GM19238 (cell line): ENCODE measurements around the gene COMT.

Experiments
- DNase-seq: peaks from one replicate; pipeline ENCODE4 v3.0.0; 2011; ENCODE audit warnings: low spot score; ENCODE audit not compliant: insufficient read length

COMT gene

DNA sequence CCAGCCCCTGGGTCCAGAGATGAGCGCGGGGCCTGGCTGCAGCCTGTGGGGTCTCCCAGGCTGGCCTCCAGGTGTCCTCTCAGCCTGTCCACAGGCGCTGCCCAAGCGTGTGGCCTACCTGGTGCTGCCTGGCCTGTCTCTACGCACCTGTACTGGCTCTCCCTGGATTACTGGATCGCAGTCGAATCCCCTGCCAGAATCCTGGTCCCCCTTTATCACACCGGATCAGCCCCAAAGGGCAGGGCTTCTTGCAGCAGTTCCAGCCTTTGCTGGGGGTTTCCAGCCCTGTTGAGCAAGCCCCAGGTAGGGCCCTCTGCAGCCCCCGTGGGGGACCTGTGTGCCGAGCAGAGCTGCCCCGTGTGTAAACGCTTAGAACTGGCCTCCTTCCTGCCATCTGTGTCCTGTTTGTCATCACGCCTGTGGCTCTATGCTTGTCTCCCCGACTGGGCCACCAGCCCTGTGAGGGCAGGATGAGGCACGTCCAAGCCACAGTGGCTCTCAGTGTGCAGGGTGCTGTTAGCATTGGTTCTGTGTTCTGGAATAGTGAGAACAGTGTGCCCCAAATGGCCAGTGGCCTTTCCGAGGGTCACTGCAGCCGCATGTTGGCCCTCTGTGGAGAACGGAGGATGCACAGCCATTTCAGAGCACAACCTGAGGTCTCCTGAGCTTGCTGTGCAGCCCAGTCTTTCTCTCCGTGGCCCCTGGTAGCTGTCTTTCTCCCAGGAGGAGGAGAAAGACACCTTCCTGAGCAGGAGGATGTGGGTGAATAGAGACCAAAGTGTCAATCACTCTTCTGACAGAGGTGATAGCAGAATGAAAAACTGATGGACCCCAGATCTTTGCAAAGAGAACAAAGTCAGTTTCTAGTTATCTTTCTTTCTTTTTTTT, 13.9 kb downstream of the COMT start:
- DNase-seq, result no peak

DNA sequence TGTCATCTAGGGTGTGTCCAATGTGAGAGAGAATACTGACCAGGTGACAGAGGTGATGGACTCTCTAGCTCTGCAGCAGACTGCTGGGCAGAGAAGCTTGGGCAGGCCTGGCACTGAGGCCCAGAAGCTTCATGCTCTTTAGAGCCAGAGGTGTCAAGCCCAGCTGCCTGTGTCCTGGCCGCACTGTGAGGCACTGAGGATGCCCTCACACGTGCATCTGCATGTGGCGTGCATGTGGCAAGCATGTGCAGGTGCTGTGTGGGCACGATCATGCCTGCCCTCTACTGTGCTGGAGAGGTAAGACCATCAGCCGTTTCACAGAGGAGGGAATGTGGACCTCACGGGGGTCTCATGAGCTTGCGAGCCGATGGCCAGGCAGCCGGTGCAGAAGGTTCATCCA, 15.9 kb downstream of the COMT start:
- no peak for DNase-seq

DNA sequence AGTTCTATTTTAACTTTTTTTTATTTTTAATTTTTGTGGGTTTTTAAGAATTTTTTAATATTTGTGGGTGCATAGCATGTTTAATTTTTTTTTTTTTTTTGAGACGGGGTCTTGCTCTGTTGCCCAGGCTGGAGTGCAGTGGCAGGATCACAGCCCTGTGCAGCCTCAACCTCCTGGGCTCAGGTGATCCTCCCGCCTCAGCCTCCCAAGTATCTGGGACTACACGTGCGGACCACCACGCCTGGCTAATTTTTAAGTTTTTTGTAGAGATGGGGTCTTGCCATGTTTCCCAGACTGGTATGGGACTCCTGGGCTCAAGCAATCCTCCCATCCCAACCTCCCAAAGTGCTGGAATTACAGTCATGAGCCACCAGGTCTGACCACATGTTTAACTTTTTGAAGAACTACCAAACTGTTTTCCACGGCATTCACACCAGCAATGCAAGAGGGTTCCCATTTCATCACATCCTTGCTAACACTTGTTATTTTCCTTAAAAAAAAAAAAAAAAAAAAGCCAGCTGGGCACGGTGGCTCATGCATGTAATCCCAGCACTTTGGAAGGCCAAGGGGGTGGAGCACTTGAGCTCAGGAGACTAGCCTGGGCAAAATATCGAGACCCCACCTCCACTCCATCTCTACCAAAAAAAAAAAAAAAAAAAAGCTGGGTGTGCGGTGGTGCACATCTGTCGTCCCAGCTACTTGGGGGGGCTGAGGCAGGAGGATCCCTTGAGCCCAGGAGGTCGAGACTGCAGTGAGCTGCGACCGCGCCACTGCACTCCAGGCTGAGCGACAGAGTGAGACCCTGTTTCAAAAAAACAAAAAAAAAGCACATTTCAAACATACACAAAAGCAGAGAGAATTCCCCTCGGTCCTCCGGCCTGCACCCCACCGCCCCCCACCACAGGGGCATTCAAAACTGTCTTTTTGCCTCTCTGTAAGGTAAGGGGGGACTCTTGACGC, 16.8 kb downstream of the COMT start:
- DNase-seq, result no peak

DNA sequence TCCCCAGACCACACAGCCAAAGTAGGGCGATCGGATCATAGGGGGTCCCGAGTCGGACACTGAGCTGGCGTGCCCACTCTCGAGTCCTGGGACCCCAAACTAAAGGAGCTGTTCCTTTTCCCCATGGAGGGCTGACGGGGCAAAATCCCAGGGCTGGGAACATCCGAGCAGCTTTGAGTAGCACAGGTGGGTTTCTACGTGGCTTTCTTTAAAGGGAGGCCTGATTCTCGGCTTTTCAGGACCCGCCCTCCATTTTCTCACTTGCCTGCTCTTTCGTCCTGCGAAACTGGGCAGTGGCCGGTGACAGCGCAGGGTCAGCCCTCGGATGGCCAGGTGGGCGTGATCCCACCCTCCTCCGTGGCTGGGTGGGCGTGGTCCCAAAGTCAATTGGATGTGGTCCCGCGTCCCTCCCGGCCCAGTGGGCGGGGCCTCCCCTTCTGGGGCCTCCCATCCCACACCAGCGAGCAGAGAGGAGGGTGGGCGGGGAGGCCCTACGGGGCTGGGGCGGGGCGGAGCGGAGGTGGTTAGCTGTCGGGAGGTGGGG, 17.5 kb downstream of the COMT start:
- DNase-seq, result no peak

DNA sequence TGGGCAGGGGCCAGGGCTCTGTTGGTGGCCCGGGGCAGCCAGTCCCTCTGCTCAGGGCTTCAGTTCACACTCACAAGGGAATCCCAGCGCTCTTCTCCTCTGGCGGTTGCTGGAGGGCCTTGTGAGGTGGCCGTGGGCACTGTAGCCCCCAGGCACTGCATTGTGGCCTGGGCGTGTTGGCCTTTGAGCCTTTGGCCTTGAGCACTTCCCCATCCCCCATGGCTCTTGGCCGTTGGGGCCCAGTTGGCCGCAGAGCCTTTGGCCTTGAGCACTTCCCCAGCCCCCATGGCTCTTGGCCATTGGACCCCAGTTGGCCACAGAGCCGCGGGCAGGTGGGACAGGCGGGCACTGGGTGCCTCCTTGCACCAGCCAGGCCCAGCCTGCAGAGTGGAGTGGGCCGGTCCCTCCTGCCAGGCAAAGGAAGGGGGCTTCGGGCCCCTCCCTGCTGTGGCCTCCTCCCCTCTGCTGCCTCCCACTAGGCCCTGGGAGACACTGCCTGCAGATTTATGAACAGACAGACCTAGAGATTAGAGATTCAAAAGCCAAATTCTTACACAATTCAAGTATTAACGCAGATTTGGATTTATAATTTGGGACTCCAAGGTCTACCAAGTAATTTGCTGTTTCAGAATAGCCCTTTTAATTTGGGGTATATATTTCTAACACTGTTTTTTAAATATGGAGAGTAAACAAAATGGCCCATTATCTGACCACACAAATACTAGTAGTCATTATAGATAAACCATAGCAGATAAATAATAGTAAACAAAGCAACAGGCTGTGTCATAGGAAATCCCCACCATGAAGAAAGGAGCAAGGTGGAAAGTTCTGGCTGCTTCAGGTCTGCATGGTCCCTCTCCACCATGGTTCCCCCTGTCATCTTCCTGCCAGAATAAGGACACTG, 18.3 kb downstream of the COMT start:
- DNase-seq, result no peak

DNA sequence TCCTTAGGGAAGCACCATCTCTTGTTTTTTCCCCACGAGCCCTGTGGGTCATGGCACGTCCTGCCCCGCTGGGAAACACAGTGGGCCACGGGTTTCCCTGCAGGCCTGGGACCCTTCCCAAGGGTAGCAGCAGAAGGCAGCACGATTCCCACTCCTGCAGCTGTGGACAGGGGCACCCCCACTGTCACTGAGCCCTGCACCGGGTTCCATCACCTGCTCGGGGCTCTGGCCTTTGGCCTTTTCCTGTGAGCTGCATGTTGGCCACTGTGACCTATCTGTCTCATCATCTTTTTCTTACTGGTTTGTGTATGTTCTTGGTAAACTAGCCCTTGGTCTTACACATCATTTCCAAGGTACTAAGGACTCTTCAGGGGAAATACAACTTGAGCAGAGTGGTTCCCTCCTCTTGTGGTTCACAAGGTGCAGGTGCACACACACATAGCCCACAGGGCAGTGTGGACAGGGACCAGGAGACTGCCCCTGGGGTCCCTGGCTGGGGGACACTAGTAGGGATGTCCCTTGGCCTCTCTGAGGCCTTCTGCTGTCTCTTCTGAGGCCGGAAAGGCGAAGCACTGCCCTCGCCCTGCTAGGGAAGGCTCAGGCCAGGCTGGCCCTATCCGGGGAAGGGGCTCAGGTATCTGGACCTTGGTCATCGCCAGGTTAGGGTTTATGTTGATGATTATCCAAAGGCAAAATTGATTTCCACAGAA, 19.1 kb downstream of the COMT start:
- no peak for DNase-seq

DNA sequence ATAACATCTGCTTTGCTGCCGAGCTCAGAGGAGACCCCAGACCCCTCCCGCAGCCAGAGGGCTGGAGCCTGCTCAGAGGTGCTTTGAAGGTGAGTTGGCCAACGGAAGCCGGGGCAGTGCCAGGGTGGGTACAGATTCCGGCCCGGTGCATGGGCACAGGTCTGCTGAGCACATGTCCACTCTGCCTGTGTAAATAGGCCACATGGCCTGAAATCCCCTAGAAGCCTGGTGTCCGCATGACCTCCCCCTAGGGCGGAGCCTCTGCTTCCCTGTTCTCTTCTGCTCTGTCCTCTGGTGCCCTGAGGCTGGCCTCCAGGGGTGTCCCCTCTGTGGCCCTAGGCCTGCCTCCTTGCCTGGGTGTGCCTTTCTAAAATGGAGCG, 19.6 kb downstream of the COMT start:
- DNase-seq, result no peak

DNA sequence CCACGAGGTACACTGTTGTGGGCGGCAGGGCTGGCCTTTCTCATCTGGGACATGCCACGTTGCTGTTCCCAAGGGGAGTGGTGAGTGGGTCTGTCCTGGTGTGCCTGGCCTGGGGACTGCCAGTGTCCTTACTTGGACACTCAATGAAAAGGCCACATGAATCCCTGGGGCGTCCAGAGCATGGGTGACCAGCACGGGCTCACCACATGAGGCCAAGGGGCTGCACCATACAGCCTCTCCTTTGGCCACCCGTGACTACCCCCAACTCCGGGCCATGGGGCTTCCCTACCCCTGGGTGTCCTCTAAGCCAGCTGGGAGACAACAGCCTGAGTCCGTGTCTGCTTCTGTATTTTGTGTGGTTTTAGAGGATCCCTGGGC, 20.3 kb downstream of the COMT start:
- no peak for DNase-seq

DNA sequence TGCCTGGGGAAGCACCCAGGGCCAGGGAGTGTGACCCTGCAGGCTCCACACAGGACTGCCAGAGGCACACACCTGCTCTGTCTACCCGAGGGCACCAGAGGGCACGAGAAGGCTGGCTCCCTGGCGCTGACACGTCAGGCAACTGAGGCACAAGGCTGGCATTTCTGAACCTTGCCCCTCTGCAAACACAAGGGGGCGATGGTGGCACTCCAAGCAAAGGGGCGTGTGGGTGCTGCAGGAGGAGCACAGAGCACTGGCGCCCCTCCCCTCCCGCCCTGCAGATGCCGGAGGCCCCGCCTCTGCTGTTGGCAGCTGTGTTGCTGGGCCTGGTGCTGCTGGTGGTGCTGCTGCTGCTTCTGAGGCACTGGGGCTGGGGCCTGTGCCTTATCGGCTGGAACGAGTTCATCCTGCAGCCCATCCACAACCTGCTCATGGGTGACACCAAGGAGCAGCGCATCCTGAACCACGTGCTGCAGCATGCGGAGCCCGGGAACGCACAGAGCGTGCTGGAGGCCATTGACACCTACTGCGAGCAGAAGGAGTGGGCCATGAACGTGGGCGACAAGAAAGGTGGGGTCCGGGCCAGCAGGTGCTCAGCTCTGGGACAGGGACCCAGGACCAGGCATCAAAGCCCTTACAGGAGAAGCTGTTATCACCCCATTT, 20.8 kb downstream of the COMT start:
- peak; percentile 68 for DNase-seq

DNA sequence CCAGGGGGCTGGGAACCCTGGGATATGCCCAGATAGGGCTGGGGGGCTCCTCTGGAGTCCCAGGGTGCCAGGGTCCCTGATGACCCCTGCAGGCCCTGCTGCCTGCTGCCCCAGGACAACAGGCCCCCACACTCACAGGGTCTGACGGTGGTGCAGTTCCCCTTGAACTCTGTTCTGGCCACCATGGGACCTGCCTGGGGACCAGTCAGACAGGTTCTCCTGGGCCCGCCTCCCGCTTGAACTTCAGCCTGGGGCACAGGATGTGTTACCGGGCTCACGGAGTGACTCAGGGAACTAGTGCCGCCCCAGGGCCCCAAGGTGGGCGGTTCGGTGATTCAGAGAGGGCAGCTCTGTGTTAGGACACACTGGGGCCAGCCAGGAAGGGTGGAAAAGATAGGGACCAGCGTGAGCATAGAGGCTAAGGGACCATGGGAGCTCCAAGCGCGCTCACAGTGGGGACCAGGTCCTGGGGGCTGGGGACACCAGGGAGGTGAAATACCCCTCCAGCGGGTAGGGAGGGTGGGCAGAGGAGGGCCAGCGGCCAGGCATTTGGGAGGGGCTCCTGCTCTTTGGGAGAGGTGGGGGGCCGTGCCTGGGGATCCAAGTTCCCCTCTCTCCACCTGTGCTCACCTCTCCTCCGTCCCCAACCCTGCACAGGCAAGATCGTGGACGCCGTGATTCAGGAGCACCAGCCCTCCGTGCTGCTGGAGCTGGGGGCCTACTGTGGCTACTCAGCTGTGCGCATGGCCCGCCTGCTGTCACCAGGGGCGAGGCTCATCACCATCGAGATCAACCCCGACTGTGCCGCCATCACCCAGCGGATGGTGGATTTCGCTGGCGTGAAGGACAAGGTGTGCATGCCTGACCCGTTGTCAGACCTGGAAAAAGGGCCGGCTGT, 21.6 kb downstream of the COMT start:
- DNase-seq, result no peak

DNA sequence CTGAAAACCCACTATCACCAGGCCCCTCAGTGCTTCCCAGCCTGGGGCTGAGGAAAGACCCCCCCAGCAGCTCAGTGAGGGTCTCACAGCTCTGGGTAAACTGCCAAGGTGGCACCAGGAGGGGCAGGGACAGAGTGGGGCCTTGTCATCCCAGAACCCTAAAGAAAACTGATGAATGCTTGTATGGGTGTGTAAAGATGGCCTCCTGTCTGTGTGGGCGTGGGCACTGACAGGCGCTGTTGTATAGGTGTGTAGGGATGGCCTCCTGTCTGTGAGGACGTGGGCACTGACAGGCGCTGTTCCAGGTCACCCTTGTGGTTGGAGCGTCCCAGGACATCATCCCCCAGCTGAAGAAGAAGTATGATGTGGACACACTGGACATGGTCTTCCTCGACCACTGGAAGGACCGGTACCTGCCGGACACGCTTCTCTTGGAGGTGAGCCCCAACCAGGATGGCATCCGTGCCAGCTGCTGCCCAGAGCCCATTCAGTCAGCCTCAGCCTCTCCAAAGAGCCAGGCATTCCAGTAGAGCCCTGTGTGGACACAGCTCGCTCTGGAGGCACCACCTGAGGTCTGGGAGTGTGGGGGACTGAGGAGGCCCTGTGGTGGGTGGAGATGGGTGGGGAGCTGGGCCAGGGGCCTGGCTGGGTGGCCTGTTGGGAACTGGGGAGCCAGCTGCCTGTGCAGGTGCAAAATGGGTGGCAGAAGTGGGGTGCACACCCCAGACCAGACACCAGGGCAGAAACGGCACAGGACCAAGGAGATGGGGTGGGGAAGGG, 22.5 kb downstream of the COMT start:
- no peak for DNase-seq

DNA sequence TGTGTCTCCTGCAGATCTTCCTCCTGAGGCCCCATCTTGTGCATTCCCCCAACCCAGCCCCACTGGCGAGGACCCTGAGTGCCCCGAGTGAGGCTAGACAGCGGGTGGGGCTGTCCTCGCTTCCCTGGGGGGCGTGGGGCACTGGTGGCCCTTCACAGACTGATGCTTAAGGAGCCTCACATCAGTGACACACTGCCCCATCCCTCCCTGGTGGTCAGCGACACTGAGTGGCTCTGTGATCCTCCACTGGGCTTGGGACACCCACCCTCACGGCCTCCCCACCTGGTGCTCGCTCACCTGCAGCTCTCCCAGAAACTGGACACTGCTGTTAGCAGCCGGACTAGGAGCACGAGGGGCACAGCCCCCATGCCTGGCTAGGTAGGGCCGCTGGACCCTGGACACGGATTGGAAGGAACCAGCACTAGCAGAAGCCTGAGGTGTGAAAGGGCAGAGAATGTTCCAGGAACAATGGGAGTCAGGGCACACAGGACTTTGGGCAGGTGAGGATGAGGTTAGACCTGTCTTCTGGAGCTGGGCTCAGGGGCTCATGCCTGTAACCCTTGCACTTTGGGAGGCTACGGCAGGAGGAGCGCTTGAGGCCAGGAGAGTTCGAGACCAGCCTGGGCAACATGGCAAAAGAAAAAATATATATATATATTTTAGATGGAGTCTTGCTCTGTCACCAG, 23.3 kb downstream of the COMT start:
- no peak for DNase-seq

DNA sequence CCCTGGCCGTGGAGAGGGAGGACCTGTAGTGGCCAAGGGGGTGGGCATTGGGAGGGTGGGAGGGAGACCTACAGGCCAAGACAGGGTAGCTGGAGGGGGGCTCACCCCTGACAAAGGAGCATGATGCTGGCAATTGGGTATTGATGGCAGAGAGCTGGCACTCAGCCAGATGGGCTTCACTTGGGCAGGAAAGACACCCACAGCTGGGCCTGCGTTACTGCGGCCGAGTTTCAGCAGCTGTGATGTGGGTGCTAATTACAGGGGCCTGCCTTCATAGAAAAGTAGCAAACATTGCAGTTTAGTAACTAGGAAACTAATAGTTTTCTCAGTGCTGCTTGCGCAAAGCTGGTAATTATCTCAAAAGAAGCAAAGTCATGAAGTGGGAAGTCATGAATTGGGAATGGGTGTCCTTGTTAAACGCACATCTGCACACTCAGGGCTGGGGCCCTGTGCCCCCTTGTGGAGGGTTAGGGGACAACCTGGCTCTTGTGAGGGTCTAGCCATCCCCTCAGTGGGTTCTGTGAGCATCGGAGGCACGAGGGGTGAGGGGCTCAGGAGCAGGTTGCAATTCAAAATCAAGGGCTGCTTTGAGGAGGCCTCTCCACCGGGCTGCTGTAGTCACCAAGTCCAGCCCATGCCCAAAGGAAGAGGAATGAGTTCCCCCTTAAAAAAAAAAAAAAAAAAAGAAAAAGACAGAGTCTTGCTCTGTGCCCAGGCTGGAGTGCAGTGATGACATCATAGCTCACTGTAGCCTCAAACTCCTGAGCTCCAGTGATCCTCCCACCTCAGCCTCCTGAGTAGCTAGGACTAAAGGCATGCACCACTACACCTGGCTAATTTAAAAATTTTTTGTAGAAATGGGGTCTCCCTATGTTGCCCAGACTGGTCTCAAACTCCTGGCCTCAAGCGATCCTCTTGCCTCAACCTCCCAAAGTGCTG, 24.5 kb downstream of the COMT start:
- no peak for DNase-seq

DNA sequence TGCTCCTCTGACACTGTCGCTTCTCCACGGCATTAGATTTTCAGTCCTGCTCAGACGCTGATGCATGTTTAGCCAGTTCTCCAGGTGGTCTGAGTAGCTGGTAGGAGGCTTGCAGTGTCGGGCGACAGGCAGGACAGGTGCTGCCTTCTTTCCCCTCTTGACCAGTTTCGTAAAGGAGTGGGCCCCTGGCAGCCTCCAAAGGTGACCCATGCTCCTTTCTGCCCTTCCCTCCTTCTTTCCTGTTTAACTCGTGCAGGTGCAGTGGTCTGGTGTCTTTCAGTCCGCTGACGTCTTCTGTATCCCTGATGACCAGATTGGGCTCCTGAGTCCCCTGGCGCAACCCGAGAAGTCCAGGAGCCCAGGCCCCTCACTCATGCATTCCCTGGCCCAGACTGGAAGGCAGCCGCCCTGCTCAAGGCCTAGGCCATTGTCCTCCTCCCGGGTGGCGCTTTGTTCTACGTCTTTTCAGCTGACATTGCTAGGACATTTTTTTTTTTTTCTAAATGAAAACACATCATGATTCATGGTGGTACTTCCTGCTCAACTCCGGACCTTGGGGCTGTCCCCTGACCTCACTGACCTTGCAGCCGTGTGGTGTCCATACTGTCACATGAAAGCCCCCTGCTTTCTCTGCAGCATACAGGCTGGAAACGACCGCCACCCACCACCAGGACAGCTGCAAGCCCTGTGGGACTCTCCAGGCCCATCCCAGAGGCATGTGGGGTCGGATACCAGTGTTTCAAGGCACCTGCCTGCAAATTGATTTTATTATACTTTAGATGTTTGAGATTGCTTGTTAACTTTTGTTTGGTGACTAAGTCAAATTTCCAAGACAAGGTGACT, 25.6 kb downstream of the COMT start:
- DNase-seq, result no peak

DNA sequence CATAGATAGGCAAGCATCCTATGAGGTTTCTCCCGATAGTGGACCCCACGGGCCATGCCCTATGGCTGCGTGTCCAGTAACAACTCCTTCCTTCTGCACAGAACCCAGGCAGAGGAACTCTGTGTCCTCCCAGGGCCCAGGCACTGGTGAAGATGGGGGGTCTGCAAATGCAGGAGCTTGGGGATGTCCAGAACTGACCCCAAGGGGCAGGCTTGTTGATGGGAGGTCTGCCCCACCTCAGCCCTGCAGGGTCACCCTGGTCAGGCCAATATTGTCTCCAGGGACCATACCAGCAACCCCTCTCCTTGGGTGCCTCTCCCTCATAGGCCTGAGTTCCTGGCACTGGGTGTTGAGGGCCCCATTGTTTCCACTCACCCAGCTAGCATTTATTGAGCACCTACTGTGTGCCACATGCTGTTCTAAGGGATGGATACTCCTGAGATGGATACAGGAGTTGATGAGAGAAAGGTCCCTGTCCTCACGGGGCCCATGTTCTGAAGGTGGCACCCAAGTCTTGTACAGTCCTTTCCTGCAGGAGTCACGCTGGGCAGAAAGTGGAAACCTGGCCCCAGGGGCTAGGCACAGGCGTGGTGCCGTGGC, 26.4 kb downstream of the COMT start:
- no peak for DNase-seq
